Measurements from ENCODE around the gene C11orf98. TPM values are rescaled to one million over a fixed set of nuclear protein-coding genes. Genes with fewer than 3 reads are reported as not detected.
"Not testable (repeated sequence)": the region's sequence is repeated elsewhere in the genome, so short reads cannot be mapped to it uniquely, and the experiment has no call there.

Gene C11orf98
- total and polyA plus RNA-seq, 3 experiments from 2014 or later = 118 to 182 (median 178) TPM

DNA sequence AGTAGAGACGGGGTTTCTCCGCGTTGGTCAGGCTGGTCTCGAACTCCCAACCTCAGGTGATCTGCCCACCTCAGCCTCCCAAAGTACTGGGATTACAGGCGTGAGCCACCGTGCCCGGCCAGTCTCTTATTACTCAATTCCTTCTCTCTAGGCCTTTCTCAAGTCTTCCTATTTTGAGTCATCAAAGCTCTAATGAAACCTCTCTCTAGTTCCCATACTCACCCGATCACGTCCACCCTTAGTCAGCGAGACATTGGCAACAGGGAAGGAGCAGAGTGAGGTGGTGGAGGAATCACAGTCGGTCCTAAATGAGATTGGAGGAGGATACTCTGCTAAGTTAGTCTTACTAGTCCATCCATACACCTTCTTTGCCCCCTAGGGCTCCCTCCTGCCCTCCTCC, 37.2 kb upstream of the C11orf98 start:
- ChIA-PET POLR2A (interaction anchor here (0.5 to 1.0 kb wide), 2 partner anchors 49 to 84 kb away, joined by 5 read pairs; no protein-coding TSS in a partner anchor), CTCF (interaction anchor here (1.3 to 3.0 kb wide), 3 partner anchors 23 to 277 kb away, joined by 4 to 11 read pairs (median 5); partner anchors contain the start of genes TUT1 and UBXN1)
- H3K9me3 ChIP-seq (ENCODE audit: low read length) = no peaks in the 10 kb centered on the region
- no peak for DNase-seq
- peaks cover 3 to 16% (median 4%) of the 10 kb centered on the region in 3 donors for H3K36me3 Mint-ChIP-seq
- no peaks in the 10 kb centered on the region for H3K9me3 Mint-ChIP-seq
- H3K27me3 ChIP-seq (ENCODE audit: insufficient read depth, low read length, poor library complexity, severe bottlenecking) = no peaks in the 10 kb centered on the region
- H3K36me3 ChIP-seq (ENCODE audit: insufficient read depth, low read length) = no peaks in the 10 kb centered on the region
- peaks cover 18% of the 10 kb centered on the region for H3K4me1 ChIP-seq (ENCODE audit: insufficient read depth, low read length)
- no peak overlapping the region for H3K4me3 Mint-ChIP-seq
- H3K27ac ChIP-seq (ENCODE audit: low read depth, low read length) = no peak overlapping the region
- H3K27ac Mint-ChIP-seq = peak overlapping the region in 1 of 8 donors; percentile 1
- H3K4me3 ChIP-seq (ENCODE audit: low read length) = no peak overlapping the region
- peaks cover 11 to 21% (median 20%) of the 10 kb centered on the region in 3 donors for H3K4me1 Mint-ChIP-seq
- no peaks in the 10 kb centered on the region for H3K27me3 Mint-ChIP-seq

DNA sequence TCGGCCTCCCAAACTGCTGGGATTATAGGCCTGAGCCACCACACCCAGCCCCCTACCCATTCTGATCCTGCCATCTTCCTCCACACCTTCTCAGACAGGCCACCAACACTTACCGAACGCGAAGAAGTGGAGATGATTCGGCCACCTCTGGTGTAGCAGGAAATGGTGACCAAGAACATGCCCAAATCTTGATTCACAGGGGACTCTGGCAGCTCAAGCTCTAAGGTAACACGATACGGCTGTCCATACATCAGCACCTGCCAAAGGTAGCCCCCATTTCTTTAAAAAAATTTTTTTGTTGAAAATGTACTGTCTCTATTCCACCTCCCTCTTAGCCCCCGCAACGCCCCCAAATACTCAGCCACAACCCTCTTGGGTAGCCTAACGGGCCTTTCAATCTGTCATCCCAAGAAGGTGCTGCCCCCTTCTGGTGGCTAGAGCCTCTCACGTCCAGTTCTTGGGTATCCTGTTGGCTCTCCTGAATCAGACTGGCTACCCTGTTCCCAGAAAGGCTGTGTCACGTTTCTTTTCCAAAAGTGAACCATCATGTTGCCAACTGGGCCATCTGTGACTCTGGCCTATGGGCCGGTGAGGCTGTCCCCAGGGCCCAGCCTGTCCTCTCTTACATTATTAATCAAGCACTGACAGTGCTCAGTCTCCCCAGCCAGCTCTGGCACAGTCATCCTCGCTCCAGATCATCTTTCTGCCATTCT, 29.6 kb upstream of the C11orf98 start:
- Mint-ChIP-seq H3K27me3 (peaks cover 0 to 2% of the 10 kb centered on the region in 2 donors), H3K4me1 (peaks cover 5 to 8% (median 6%) of the 10 kb centered on the region in 3 donors), H3K4me3 (no peak overlapping the region), H3K27ac (peak overlapping the region in 5 of 8 donors; percentile 5 to 81 (median 48)), H3K36me3 (peaks cover 0 to 34% (median 8%) of the 10 kb centered on the region in 3 donors), H3K9me3 (no peaks in the 10 kb centered on the region)
- Histone ChIP-seq H3K27me3 (ENCODE audit: insufficient read depth, low read length, poor library complexity, severe bottlenecking) (no peaks in the 10 kb centered on the region), H3K4me1 (ENCODE audit: insufficient read depth, low read length) (peaks cover 7% of the 10 kb centered on the region), H3K36me3 (ENCODE audit: insufficient read depth, low read length) (no peaks in the 10 kb centered on the region), H3K4me3 (ENCODE audit: low read length) (no peak overlapping the region), H3K9me3 (ENCODE audit: low read length) (no peaks in the 10 kb centered on the region), H3K27ac (ENCODE audit: low read depth, low read length) (no peak overlapping the region)
- ChIA-PET CTCF (interaction anchor here (0.7 to 5.5 kb wide), 23 partner anchors 11 to 301 kb away, joined by 3 to 46 read pairs (median 4); partner anchors contain the start of genes B3GAT3, BSCL2, C11orf98 and CSKMT), POLR2A (no interaction called here)
- peak; percentile 68 to 84 (median 72) for DNase-seq

DNA sequence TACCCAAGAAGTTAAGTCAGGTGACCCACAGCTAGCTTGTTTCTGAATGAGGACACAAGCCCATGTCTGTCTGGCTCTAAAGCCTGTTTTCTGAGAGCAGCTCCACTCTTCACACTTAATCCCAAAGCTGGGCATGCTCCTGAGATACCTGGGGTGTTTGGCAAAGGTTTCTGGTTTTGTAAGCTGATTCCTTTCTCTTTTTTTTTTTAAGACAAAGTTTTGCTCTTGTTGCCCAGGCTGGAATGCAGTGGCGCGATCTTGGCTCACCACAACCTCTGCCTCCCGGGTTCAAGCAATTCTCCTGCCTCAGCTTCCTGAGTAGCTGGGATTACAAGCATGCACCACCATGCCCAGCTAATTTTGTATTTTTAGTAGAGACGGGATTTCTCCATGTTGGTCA, 28.6 kb upstream of the C11orf98 start:
- not testable (repeated sequence) for DNase-seq; H3K36me3 ChIP-seq (ENCODE audit: insufficient read depth, low read length); H3K4me1 Mint-ChIP-seq; H3K27ac ChIP-seq (ENCODE audit: low read depth, low read length); H3K27me3 Mint-ChIP-seq; H3K9me3 Mint-ChIP-seq; H3K27me3 ChIP-seq (ENCODE audit: insufficient read depth, low read length, poor library complexity, severe bottlenecking); H3K4me1 ChIP-seq (ENCODE audit: insufficient read depth, low read length); H3K4me3 ChIP-seq (ENCODE audit: low read length); H3K27ac Mint-ChIP-seq; H3K9me3 ChIP-seq (ENCODE audit: low read length); H3K4me3 Mint-ChIP-seq
- POLR2A ChIA-PET = interaction anchor here (0.5 to 0.6 kb wide), 3 partner anchors 10 to 352 kb away, joined by 3 to 6 read pairs (median 3); no protein-coding TSS in a partner anchor
- CTCF ChIA-PET = interaction anchor here (0.7 to 5.5 kb wide), 16 partner anchors 11 to 300 kb away, joined by 3 to 46 read pairs (median 4); partner anchors contain the start of genes B3GAT3, BSCL2, C11orf98 and CSKMT
- H3K36me3 Mint-ChIP-seq = peaks cover under 1 to 37% (median 8%) of the 10 kb centered on the region in 3 donors

DNA sequence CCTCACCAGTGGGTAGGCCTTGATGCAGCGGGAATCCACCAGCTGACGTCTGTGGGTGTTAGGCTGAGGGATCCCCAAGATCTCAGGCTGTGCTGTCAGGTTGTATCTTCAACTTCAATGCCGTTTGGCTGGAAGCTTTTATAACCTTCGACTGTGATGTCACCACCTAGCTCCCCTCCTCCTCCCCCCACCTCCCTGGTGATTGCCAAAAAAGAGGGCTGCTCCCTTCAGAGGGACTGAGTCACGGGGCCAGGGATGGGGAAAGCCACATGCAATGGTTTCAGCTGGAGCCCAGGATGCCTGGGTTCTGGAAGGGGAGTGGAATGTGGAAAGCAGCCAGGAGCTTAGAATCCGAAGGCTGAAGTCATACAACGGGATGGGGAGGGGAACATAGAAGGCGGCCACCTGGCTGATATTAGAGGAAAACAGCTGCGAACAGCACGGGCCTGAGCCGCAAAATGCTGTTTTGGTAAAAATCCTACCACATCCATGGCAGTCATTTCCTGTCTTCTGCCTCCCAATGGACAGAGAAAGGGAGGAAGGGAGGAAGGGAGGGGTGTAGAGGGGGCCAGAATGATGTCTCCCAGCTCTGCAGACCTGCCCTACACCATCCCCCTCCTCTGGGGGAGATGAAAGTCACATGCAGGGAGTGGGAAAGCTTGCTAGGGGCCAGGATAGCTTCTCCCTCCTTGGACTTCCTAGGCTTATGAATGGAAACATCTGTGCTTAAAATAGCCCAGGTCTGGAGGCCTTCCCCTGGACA, 24.6 kb upstream of the C11orf98 start, which contains the start of gene LRRN4CL:
LRRN4CL (minus strand) TSS at position 110 of the 763 bp plus-strand sequence. CDS start 1,022 bp downstream, outside the sequence.
- Histone ChIP-seq H3K4me1 (ENCODE audit: insufficient read depth, low read length) (peaks cover 3% of the 10 kb centered on the region), H3K36me3 (ENCODE audit: insufficient read depth, low read length) (no peaks in the 10 kb centered on the region), H3K4me3 (ENCODE audit: low read length) (no peak within 1 kb of the TSS), H3K27ac (ENCODE audit: low read depth, low read length) (no peak within 1 kb of the TSS), H3K9me3 (ENCODE audit: low read length) (no peaks in the 10 kb centered on the region), H3K27me3 (ENCODE audit: insufficient read depth, low read length, poor library complexity, severe bottlenecking) (no peaks in the 10 kb centered on the region)
- Mint-ChIP-seq H3K27ac (no peak within 1 kb of the TSS), H3K4me3 (no peak within 1 kb of the TSS), H3K4me1 (peaks cover 1 to 3% (median 2%) of the 10 kb centered on the region in 3 donors), H3K36me3 (peaks cover 3 to 31% (median 6%) of the 10 kb centered on the region in 3 donors), H3K27me3 (peaks cover 6 to 9% of the 10 kb centered on the region in 2 donors), H3K9me3 (no peaks in the 10 kb centered on the region)
- no peak for DNase-seq
- ChIA-PET CTCF (interaction anchor here (1.1 to 2.3 kb wide), 6 partner anchors 9 to 265 kb away, joined by 3 to 8 read pairs (median 4); partner anchors contain the start of gene TUT1), POLR2A (interaction anchor here (0.5 to 1.2 kb wide), 3 partner anchors 15 to 98 kb away, joined by 3 to 4 read pairs (median 3); no protein-coding TSS in a partner anchor)

DNA sequence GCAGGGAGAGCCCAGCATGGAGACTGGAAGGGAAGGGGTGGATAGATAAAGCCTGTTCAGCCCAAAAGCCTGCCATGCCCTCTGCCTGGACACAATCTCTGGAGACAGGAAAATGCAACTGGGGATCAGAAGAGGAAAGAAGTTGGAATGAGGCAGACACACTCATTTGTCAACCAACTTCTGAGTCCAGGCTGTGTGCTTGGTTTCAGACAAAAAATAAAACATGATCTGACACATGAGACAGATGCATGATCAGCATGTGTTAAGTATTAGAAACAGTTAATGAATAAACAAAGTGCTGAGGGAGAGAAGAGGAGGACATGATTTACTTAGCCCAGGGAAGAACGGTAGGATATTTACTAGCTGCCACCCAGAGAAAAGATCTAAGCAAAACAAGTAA, 23.5 kb upstream of the C11orf98 start:
- no peaks in the 10 kb centered on the region for H3K4me1 Mint-ChIP-seq
- peaks cover 6 to 9% of the 10 kb centered on the region in 2 donors for H3K27me3 Mint-ChIP-seq
- DNase-seq = no peak
- Histone ChIP-seq H3K36me3 (ENCODE audit: insufficient read depth, low read length) (no peaks in the 10 kb centered on the region), H3K4me1 (ENCODE audit: insufficient read depth, low read length) (no peaks in the 10 kb centered on the region), H3K9me3 (ENCODE audit: low read length) (no peaks in the 10 kb centered on the region), H3K27ac (ENCODE audit: low read depth, low read length) (no peak overlapping the region), H3K4me3 (ENCODE audit: low read length) (no peak overlapping the region), H3K27me3 (ENCODE audit: insufficient read depth, low read length, poor library complexity, severe bottlenecking) (no peaks in the 10 kb centered on the region)
- H3K9me3 Mint-ChIP-seq = no peaks in the 10 kb centered on the region
- no peak overlapping the region for H3K27ac Mint-ChIP-seq
- H3K4me3 Mint-ChIP-seq = no peak overlapping the region
- ChIA-PET CTCF (interaction anchor here (1.5 to 2.3 kb wide), 2 partner anchors 14 to 264 kb away, joined by 5 to 8 read pairs; no protein-coding TSS in a partner anchor), POLR2A (no interaction called here)
- H3K36me3 Mint-ChIP-seq = peaks cover 3 to 30% (median 6%) of the 10 kb centered on the region in 3 donors

GRCh38 chr11:62687508-62688396, 22.7 kb upstream of the C11orf98 start:
- H3K36me3 ChIP-seq (ENCODE audit: insufficient read depth, low read length) = no peaks in the 10 kb centered on the region
- H3K27ac Mint-ChIP-seq = no peak overlapping the region
- H3K4me3 ChIP-seq (ENCODE audit: low read length) = no peak overlapping the region
- ChIA-PET POLR2A (interaction anchor here (0.9 kb wide), 1 partner anchor 23 kb away, joined by 3 read pairs; no protein-coding TSS in a partner anchor), CTCF (no interaction called here)
- H3K36me3 Mint-ChIP-seq = peaks cover 3 to 28% (median 6%) of the 10 kb centered on the region in 3 donors
- H3K4me3 Mint-ChIP-seq = no peak overlapping the region
- H3K4me1 ChIP-seq (ENCODE audit: insufficient read depth, low read length) = no peaks in the 10 kb centered on the region
- no peaks in the 10 kb centered on the region for H3K27me3 ChIP-seq (ENCODE audit: insufficient read depth, low read length, poor library complexity, severe bottlenecking)
- no peaks in the 10 kb centered on the region for H3K4me1 Mint-ChIP-seq
- no peaks in the 10 kb centered on the region for H3K9me3 ChIP-seq (ENCODE audit: low read length)
- DNase-seq = no peak
- H3K9me3 Mint-ChIP-seq = no peaks in the 10 kb centered on the region
- H3K27me3 Mint-ChIP-seq = peaks cover 6 to 9% of the 10 kb centered on the region in 2 donors
- no peak overlapping the region for H3K27ac ChIP-seq (ENCODE audit: low read depth, low read length)

DNA sequence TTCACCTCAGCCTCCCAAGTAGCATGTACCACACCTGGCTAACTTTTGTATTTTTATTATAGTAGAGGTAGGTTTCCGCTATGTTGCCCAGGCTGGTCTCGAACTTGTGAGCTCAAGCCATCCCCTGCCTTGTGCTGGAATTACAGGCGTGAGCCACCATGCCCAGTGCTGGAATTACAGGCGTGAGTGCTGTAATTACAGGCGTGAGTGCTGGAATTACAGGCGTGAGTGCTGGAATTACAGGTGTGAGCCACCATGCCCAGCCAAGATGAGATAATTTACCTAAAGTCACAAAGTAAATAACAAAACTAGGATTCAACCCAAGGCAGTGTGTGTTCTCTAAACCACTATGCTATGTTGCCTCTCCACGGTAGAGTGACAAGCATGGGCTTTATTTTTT, 17.5 kb upstream of the C11orf98 start:
- H3K9me3 ChIP-seq (ENCODE audit: low read length) = no peaks in the 10 kb centered on the region
- CTCF ChIA-PET = interaction anchor here (0.8 kb wide), 1 partner anchor 12 kb away, joined by 3 read pairs; no protein-coding TSS in a partner anchor
- H3K36me3 Mint-ChIP-seq = peaks cover 0 to 15% (median 0%) of the 10 kb centered on the region in 3 donors

More for the DNA sequence above, 17.5 kb upstream of the C11orf98 start:
- peaks cover 16% of the 10 kb centered on the region for H3K4me1 ChIP-seq (ENCODE audit: insufficient read depth, low read length)
- peaks cover 0 to 4% of the 10 kb centered on the region in 2 donors for H3K27me3 Mint-ChIP-seq
- H3K4me3 ChIP-seq (ENCODE audit: low read length) = no peak overlapping the region
- H3K36me3 ChIP-seq (ENCODE audit: insufficient read depth, low read length) = no peaks in the 10 kb centered on the region
- no peak for DNase-seq
- no peak overlapping the region for H3K27ac ChIP-seq (ENCODE audit: low read depth, low read length)
- H3K27me3 ChIP-seq (ENCODE audit: insufficient read depth, low read length, poor library complexity, severe bottlenecking) = no peaks in the 10 kb centered on the region
- POLR2A ChIA-PET = no interaction called here
- H3K4me3 Mint-ChIP-seq = no peak overlapping the region
- H3K4me1 Mint-ChIP-seq = peaks cover 16 to 25% (median 24%) of the 10 kb centered on the region in 3 donors
- no peak overlapping the region for H3K27ac Mint-ChIP-seq
- no peaks in the 10 kb centered on the region for H3K9me3 Mint-ChIP-seq

Measured in CD8-positive, alpha-beta memory T cell (primary cell).